GM12872 (cell line): ENCODE measurements around the gene NDUFA5.

Experiments used
- TF ChIP-seq, protein P1 (sequence below): IDR thresholded peaks from 3 replicates; pipeline ENCODE4 v1.5.1; 2011; ENCODE audit warnings: low read depth, mild to moderate bottlenecking, low read length, moderate library complexity; ENCODE audit not compliant: insufficient read depth

Gene NDUFA5

GRCh38 chr7:123573341-123573740 lies 15.7 kb upstream of the NDUFA5 start:
- TF ChIP-seq, protein P1, sequence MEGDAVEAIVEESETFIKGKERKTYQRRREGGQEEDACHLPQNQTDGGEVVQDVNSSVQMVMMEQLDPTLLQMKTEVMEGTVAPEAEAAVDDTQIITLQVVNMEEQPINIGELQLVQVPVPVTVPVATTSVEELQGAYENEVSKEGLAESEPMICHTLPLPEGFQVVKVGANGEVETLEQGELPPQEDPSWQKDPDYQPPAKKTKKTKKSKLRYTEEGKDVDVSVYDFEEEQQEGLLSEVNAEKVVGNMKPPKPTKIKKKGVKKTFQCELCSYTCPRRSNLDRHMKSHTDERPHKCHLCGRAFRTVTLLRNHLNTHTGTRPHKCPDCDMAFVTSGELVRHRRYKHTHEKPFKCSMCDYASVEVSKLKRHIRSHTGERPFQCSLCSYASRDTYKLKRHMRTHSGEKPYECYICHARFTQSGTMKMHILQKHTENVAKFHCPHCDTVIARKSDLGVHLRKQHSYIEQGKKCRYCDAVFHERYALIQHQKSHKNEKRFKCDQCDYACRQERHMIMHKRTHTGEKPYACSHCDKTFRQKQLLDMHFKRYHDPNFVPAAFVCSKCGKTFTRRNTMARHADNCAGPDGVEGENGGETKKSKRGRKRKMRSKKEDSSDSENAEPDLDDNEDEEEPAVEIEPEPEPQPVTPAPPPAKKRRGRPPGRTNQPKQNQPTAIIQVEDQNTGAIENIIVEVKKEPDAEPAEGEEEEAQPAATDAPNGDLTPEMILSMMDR = no peak

DNA sequence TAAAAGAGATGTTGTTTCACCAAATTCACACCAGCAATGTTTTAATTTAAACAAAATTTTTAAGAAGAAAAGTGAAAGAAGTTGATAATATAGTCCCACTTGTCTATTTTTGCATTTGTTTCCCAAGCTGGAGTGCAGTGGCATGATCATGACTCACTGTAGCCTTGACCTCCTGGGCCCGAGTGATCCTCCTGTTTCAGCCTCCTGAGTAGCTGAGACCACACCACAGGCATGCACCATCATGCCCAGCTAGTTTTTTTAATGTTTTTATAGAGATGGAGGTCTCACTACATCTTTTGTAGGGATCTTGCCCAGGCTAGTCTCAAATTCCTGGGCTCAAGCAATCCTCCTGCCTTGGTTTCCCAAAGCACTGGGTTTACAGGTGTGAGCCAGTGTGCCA lies 14.1 kb upstream of the NDUFA5 start:
- TF ChIP-seq, protein P1 = no peak

- TF ChIP-seq, protein P1 = no peak
Measured at GRCh38 chr7:123571187-123571586, 13.6 kb upstream of the NDUFA5 start.

GRCh38 chr7:123570390-123571182 lies 13.0 kb upstream of the NDUFA5 start:
- TF ChIP-seq, protein P1 = no peak

- TF ChIP-seq, protein P1 = no peak
Measured at GRCh38 chr7:123569352-123570010, 11.9 kb upstream of the NDUFA5 start.

GRCh38 chr7:123562121-123562520 lies 4.5 kb upstream of the NDUFA5 start:
- TF ChIP-seq, protein P1 = no peak

- TF ChIP-seq, protein P1 = no peak
Measured at GRCh38 chr7:123558289-123558874, 764 bp upstream of the NDUFA5 start.
